ENCODE results near the gene F8. TPM values are rescaled to one million over a fixed set of nuclear protein-coding genes. Genes with fewer than 3 reads are reported as not detected.
"Not testable (repeated sequence)": the region's sequence is repeated elsewhere in the genome, so short reads cannot be mapped to it uniquely, and the experiment has no call there.

F8 gene
- total RNA-seq, 1 donor from 2014 or later, result 20.8 TPM

GRCh38 chrX:154986826-154987575, 35.5 kb downstream of the F8 start:
- peak in 1 of 2 donors; percentile 54 for DNase-seq (ENCODE audit: low read depth in 2 of 2)

DNA sequence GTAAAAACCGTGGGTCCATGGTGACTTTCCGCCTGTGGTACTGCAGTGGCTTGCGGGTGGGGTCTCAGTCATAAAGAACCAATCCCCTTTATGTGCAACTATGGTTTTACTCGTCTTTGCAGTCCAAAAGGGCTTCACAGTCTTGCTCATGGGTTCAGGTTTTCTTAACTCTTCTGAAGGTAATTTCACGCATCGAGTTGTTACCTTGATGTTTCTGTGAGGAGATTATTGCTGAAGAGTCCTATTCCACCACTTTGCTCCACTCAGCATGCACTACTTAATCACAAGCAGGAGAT, 41.5 kb downstream of the F8 start:
- DNase-seq (ENCODE audit: low read depth in 2 of 2), result no peak

DNA sequence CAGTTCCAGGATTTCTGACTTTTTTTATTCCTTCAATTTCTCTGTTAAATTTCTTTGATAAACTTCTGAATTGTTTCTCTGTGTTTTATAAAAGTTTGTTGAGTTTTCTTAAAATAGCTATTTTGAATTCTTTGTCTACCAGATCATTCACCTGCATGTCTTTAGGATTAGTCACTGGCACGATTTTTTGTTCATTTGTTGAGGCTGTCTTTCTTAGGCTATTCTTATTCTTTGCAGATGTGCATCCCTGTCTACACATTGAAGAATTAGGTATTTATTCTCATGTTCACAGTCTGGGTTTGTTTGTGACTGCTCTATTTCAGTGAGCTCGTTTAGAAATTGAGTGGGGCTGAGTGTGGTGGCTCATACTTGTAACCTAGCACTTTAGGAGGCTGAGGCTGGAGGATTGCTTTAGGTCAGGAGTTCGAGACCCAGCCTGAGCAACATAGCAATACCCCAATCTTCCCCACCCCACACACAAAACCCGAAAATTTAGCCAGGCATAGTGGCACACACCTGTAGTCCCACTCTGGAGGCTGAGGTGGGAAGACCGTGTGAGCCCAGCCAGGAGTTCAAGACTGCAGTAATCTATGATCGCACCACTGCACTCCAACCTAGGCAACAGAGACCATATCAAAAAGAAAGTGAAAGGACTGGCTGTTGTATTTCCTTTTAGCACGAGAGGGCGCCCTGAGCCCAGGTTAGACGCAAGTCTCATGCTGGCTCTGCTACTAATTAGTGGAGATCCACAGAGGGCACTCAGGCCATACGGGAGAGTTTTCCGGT, 42.0 kb downstream of the F8 start:
- peak; percentile 63 to 77 for DNase-seq (ENCODE audit: low read depth in 2 of 2)

- DNase-seq (ENCODE audit: low read depth in 2 of 2), result no peak
Measured at GRCh38 chrX:154979629-154980028, 42.9 kb downstream of the F8 start.

DNA sequence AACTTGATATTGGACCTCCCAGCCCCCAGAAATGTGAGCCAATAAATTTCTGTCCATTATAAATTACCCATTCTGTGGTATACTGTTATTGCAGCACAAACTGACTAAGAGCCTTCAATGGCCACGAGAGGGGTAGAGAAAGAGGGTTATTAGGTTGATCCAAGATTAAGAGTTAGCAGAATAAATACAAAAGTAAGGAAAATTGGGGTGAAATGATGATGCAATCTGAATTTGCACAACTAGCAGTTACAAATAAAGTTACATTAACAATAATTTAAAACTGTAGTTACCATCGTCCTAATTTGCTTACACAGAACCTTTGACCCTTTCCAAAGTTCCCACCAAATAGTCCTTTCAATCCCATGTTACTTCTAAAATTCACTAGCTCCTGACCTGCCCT, 54.2 kb downstream of the F8 start:
- DNase-seq (ENCODE audit: low read depth in 2 of 2), result no peak

- DNase-seq (ENCODE audit: low read depth in 2 of 2), result peak; percentile 20 to 78
Measured at GRCh38 chrX:154967603-154968002, 54.9 kb downstream of the F8 start.

GRCh38 chrX:154961947-154962346, 60.6 kb downstream of the F8 start:
- no peak for DNase-seq (ENCODE audit: low read depth in 2 of 2)

DNA sequence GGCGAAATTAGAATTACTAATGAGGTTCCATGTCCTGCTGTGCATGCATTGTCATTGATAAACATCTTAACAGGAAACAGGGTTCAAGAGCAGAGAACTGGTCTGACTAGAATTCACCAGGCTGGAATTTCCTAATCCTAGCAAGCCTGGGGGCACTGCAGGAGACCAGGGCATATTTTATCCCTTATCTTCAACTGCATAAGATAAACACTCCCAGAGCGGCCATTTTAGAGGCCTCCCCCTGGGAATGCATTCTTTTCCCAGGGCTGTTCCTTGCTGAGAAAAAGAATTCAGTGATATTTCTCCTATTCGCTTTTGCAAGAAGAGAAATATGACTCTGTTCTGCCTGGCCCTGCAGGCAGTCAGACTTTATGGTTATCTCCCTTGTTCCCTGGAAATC, 66.7 kb downstream of the F8 start:
- DNase-seq (ENCODE audit: low read depth in 2 of 2), result not testable (repeated sequence)

- DNase-seq (ENCODE audit: low read depth in 2 of 2), result not testable (repeated sequence)
Measured at GRCh38 chrX:154939265-154939664, 83.3 kb downstream of the F8 start.

- DNase-seq (ENCODE audit: low read depth in 2 of 2), result not testable (repeated sequence)
Measured at GRCh38 chrX:154924771-154925170, 97.8 kb downstream of the F8 start.

GRCh38 chrX:154918060-154918483, 104.5 kb downstream of the F8 start:
- DNase-seq (ENCODE audit: low read depth in 2 of 2), result peak; percentile 67 to 74

GRCh38 chrX:154914052-154914451, 108.5 kb downstream of the F8 start:
- DNase-seq (ENCODE audit: low read depth in 2 of 2), result no peak

GRCh38 chrX:154910528-154910927, 112.0 kb downstream of the F8 start:
- not testable (repeated sequence) for DNase-seq (ENCODE audit: low read depth in 2 of 2)

- DNase-seq (ENCODE audit: low read depth in 2 of 2), result not testable (repeated sequence)
Measured at GRCh38 chrX:154910048-154910447, 112.5 kb downstream of the F8 start.

GRCh38 chrX:154908821-154909220, 113.7 kb downstream of the F8 start:
- peak in 1 of 2 donors; percentile 54 for DNase-seq (ENCODE audit: low read depth in 2 of 2)

GRCh38 chrX:154902408-154902807, 120.1 kb downstream of the F8 start:
- no peak for DNase-seq (ENCODE audit: low read depth in 2 of 2)

- no peak for DNase-seq (ENCODE audit: low read depth in 2 of 2)
Measured at GRCh38 chrX:154900323-154900722, 122.2 kb downstream of the F8 start.

DNA sequence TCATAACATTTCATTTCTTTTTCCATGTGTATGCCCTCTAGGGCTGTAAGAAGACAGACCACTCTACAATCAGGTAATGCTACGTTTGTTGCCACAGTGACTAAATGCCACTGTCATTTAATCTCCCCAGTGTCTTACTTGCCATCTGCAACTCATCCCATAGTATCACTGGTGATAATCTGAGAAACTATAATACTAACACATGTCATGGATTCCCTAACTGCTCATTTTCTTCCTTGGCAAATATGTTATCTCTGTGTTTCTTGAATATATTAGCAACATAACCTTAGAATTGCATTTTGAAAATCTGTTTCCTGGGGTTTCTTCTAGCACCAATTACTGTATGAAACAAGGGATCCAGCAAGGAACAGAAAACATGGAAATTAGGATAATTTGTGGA, 130.2 kb downstream of the F8 start:
- no peak for DNase-seq (ENCODE audit: low read depth in 2 of 2)

- no peak for DNase-seq (ENCODE audit: low read depth in 2 of 2)
Measured at GRCh38 chrX:154890990-154891639, 131.4 kb downstream of the F8 start.

DNA sequence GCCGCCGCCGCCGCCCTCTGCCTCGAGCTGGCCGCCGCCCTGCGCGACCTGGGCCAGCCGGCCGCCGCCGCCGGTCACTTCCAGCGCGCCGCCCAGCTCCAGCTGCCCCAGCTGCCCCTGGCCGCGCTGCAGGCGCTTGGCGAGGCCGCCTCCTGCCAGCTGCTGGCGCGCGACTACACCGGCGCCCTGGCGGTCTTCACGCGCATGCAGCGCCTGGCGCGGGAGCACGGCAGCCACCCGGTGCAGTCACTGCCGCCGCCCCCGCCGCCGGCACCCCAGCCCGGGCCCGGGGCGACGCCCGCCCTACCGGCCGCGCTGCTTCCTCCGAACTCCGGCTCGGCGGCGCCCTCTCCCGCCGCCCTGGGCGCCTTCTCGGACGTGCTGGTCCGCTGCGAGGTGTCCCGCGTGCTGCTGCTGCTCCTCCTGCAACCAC, 135.7 kb downstream of the F8 start:
- not testable (repeated sequence) for DNase-seq (ENCODE audit: low read depth in 2 of 2)

- not testable (repeated sequence) for DNase-seq (ENCODE audit: low read depth in 2 of 2)
Measured at GRCh38 chrX:154886069-154886788, 136.3 kb downstream of the F8 start, which contains the start of gene F8A1. TSS of gene F8A1 (plus strand) at chrX:154886355. CDS start at chrX:154886375, 20 bp downstream.

- DNase-seq (ENCODE audit: low read depth in 2 of 2), result not testable (repeated sequence)
Measured at GRCh38 chrX:154885549-154885948, 137.0 kb downstream of the F8 start.

Data from lung microvascular endothelial cell (primary cell).